Left renal cortex interstitium (tissue), 4 donors: ENCODE results near the gene C11orf68. TPM values are rescaled to one million over a fixed set of nuclear protein-coding genes. Genes with fewer than 3 reads are reported as not detected.

Experiments used
- DNase-seq, 4 donors: peaks; one replicate each; pipeline ENCODE4 v3.0.0-alpha.2; 2013; ENCODE audit warnings: low read depth in 4 of 4, low spot score in 2 of 4, missing footprints in 1 of 4
- polyA plus RNA-seq, 4 donors: library from polyadenylated mRNA; unstranded; fragments of 120-200 nt; gene quantifications; one replicate each; pipeline ENCODE4 v1.2.1, GENCODE V29; 2013; ENCODE audit not compliant: insufficient read length in 4 of 4

Gene C11orf68
- polyA plus RNA-seq, 4 donors: 31.8 to 49.9 (median 41.7) TPM

- DNase-seq: no peak
Observed at GRCh38 chr11:65916391-65916790, 2.5 kb downstream of the C11orf68 start.

DNA sequence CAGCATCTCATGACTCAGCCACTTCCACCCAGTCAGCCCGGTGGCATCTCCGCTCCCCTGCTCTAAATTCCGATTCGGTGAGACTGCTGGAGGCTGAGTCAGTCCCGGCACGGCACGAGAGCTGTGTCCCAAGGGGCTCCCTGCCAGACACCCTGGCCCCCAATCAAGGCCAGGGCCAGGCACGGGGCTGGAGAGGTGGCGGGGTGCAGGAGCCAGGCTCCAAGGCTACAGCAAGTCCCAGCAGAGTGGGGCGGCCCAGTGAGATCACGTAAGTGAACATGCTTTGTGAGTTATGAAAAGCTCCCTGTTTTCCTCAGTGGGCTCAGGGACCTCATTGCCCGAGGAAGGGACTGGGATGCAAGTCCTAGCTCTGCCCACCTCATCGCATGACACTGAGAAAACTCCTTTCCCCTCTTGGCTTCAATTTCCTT is 3.0 kb downstream of the C11orf68 start:
- DNase-seq: no peak

DNA sequence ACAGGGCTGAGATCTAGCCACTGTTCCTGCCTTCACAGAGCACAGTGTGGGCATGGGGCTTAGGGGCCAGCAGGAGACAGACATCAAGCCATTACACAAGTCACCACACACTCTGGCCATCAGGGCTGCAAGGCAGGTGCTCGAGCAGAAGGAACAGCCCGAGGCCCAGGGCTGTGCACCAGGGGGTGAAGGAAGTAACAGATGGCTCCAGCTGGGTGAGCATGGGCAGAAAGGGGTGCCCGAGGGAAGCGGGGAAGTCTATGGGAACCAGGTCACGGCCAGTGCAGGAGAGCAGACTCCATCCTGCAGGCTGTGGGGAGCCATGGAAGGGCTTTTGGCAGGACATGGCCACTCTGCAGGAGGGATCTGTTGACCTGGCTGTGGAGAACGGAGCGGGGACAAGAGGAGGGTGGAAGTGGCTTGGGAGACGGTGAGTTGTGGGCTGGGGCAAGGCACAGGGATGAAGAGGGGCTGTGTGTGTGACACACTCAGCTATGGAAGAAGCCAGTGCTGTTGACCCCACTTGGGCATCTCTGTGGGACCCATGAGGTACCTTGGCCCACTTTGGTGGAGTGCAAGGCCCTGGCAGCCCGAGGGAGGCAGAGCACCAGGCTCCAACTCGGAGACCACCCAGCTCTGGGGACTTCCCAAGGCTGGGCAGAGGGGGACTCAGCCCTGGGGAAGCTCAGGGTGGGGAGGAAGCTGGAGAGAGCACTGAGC is 3.6 kb downstream of the C11orf68 start:
- DNase-seq: no peak

DNA sequence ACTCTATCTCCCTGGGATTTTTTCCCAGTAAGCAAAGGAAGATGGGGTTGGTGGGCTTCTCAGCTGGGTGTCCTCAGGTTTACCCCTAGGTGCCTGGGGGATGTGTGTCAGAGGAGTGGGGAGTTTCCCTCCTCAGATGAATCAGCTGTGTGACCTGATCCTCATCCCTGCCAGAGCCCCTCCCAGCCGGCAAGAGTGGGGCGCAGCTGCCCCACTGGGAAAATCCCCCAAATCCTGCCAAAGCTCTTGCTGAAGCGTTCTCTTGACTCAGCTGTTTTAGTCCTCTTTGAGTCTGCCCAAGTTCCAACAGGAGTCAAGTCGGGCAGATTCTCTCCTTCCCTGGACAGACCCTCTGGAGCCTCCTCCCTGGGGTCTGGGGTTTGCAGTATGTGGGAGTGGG is 6.0 kb downstream of the C11orf68 start:
- DNase-seq: no peak

GRCh38 chr11:65911682-65912568 is 6.9 kb downstream of the C11orf68 start:
- no peak for DNase-seq

DNA sequence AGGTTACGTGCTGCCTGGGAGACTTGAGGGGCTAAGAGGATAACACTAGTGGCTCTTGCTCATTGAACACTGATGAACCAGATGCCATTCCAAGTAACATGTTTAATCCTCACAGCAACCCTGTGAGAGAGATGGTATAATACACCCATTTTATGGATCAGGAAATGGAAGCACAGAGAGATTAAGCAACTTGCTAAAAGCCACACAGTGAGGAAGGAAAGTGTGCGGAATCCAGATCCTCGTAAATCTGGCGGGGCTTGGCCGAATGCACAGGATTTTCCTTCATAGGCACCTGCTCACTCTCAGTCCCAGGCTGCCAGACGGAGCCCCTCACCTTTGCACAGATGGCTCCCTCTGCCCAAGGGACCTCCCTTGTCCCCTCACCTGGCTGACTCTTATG is 11.0 kb downstream of the C11orf68 start:
- no peak for DNase-seq

DNA sequence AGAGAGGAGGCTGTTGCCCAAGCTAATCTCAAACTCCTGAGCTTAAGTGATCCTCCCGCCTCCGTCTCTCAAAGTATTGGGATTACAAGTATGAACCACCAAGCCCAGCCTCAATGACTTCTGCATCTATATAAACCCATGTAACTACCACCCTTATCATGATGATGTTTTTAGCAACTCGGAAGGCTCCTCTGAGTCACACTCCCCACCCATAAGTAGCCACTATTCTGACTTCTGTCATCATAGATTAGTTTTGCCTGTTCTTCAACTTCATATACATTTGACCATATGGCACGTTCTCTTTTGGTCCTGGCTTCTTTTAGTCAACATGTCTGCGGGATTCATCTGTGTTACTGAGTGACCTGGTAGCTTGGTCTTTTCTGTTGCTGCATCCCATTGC is 12.3 kb downstream of the C11orf68 start:
- no peak for DNase-seq

GRCh38 chr11:65903715-65904114 is 15.1 kb downstream of the C11orf68 start:
- DNase-seq: no peak

DNA sequence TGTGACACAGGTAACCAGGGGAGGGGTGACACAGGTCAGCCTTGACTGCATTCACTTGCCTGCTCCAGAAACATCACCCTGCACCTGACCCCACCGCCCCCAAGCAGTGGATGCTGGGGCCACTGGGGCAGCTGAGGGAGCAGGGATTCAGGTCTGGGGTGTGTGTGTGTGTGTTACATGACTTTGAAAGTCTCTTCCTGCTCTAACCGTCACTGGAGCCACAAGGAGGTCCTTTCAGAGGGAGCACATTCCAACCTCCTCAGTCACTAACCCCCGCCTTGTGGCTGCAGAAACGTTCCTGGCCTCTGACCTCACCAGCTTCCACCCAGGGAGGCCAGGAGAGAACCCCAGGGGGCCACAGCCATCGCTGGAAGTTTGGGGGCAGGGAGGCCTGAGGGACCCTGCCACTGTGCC is 15.8 kb downstream of the C11orf68 start:
- no peak for DNase-seq

- no peak for DNase-seq
Observed at GRCh38 chr11:65900899-65901180, 18.0 kb downstream of the C11orf68 start.

GRCh38 chr11:65900125-65900898 is 18.6 kb downstream of the C11orf68 start, which contains the start of gene FOSL1:
FOSL1 (minus strand) TSS chr11:65900388; CDS start chr11:65900339, 49 bp downstream.
- DNase-seq: peak in 1 of 4 donors; percentile 32

DNA sequence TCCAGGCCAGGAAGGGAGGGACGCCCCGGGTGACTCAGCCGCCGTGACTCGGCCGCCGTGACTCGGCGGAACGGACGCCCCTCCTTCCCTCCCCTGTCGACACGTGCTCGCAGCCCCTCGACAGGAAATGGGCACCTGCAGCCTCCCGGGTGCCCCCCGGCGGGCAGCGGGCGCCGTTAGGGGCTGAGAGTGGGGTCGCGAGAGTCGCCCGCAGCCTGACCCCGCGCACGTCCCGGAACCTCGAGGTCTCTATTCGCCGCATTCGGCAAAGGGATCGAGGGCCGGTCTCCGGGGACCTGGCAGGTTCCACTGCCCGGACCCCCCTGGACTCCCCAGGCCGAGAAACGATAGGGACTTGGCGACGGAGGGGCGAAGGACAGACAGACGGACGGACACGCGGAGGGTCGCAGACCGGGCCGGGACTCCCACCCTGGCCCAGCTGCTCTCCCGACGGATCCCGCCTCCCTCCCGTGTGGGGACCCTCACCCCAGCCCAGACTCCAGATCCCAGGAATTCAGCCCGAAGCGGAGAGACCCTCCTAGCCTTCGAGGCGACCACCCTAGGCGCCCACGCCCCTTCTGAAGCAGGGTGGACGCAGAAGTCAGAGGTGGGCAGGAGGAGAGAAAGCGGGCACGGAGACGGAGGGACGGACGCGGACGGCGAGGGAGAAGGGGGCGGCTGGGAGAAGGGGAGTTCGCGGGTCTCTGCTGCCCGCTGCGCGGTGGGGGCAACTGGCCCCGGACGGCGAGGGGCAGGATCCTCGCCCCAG is 19.3 kb downstream of the C11orf68 start:
- DNase-seq: no peak

- no peak for DNase-seq
Observed at GRCh38 chr11:65898656-65899355, 20.1 kb downstream of the C11orf68 start.

- no peak for DNase-seq
Observed at GRCh38 chr11:65897020-65897471, 21.8 kb downstream of the C11orf68 start.

- no peak for DNase-seq
Observed at GRCh38 chr11:65896034-65896999, 22.5 kb downstream of the C11orf68 start.

- no peak for DNase-seq
Observed at GRCh38 chr11:65895482-65895981, 23.3 kb downstream of the C11orf68 start.

DNA sequence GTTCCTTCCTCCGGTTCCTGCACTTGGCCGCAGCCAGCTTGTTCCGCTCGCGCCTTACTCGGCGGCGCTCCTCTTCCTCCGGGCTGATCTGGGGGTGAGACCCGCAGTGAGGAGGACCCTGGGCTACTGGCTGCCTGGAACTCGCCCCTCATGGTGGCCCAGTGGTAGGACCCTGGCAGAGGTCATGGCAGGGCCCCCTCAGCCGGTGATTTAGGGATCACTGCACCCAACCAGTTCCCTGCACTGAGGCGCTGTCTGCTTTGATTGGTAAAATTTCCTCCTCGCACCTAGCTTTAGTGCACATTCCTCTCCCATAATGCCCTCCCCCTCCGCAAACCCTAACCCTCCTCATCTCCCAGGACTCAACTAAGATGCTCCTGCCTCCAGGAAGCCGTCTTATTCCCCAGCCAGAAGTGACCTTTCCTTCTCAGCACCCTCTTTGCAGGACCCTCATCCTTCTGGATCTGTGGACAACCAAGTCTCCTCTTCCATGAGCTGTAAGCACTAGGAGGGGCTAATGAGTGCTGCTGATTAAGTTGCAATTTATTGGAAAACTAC is 24.7 kb downstream of the C11orf68 start:
- DNase-seq: no peak
